Measurements from ENCODE around the gene SYT2.
A peak's percentile ranks its signal among the peaks of the same experiment; 100 is the strongest.

SYT2 gene

GRCh38 chr1:202578001-202578504 lies 132.2 kb downstream of the SYT2 start:
- no peak overlapping the region for H3K27ac ChIP-seq

DNA sequence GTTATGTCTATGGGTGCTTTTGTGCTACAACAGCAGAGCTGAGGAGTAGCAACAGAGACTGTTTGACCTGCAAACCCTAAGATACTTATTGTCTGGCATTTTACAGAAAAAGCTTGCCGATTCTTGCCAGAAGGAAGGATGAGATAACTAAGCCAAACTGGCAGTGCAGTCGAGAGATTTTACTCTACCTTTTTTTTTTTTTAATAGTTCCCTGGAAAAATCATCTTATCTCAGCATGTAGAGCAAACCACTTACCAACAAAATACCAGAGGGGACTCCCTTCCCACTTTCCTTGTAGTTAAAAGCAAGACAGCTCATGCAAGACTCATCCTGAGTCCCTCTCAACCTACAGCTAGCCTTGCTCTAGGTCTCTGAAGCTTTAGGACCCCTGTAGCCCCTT lies 132.9 kb downstream of the SYT2 start:
- TF ChIP-seq ZFX (IDR thresholded peaks at IDR 0.05; ENCODE audit: borderline replicate concordance) = no peak
- TF ChIP-seq CTCF (IDR thresholded peaks at IDR 0.05) = no peak
- no peak overlapping the region for H3K27ac ChIP-seq

More at GRCh38 chr1:202578001-202578504, 132.2 kb downstream of the SYT2 start:
- no peak for TF ChIP-seq ZFX (IDR thresholded peaks at IDR 0.05; ENCODE audit: borderline replicate concordance)
- TF ChIP-seq CTCF (IDR thresholded peaks at IDR 0.05) = no peak

GRCh38 chr1:202576816-202577215 lies 133.4 kb downstream of the SYT2 start:
- no peak overlapping the region for H3K27ac ChIP-seq
- TF ChIP-seq ZFX (IDR thresholded peaks at IDR 0.05; ENCODE audit: borderline replicate concordance) (no peak), CTCF (IDR thresholded peaks at IDR 0.05) (no peak)

DNA sequence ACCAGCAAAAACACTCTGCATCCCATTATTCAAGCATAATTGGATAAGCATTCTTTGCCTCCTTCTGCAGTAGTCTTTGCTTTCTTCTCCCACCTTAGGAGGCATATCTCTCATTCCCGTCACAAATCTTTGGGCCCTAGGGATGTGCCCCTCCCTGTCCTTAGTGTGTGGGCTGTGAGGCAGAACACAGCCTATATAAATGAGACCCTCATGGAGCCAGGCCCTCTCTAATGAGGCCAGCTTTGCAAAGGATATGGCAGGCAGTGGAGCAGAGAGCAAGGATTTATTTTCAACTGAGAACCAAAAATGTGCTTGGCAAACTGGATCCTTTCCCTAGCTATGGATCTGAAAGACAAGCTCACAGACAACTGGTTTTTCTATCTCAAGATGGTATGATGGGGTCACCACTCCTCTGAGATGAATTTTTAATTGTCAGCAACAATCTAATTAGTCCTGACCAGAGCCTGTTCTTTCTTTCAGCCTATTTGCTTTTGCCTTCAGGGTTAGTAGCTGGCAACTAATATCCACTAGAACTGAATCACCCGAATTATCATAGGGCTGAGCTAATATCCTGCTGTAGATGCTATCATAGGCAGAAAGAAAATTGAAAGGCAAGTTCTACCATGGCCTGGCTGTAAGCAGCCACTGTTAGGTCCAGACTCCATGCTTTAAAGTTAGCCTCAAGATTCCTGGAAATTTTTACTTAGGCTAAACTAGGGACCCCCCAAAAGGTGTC lies 134.2 kb downstream of the SYT2 start:
- TF ChIP-seq CTCF (IDR thresholded peaks at IDR 0.05) (no peak), ZFX (IDR thresholded peaks at IDR 0.05; ENCODE audit: borderline replicate concordance) (no peak)
- no peak overlapping the region for H3K27ac ChIP-seq

GRCh38 chr1:202572867-202573266 lies 137.4 kb downstream of the SYT2 start:
- no peak for TF ChIP-seq CTCF (IDR thresholded peaks at IDR 0.05)
- no peak for TF ChIP-seq ZFX (IDR thresholded peaks at IDR 0.05; ENCODE audit: borderline replicate concordance)
- no peak overlapping the region for H3K27ac ChIP-seq

DNA sequence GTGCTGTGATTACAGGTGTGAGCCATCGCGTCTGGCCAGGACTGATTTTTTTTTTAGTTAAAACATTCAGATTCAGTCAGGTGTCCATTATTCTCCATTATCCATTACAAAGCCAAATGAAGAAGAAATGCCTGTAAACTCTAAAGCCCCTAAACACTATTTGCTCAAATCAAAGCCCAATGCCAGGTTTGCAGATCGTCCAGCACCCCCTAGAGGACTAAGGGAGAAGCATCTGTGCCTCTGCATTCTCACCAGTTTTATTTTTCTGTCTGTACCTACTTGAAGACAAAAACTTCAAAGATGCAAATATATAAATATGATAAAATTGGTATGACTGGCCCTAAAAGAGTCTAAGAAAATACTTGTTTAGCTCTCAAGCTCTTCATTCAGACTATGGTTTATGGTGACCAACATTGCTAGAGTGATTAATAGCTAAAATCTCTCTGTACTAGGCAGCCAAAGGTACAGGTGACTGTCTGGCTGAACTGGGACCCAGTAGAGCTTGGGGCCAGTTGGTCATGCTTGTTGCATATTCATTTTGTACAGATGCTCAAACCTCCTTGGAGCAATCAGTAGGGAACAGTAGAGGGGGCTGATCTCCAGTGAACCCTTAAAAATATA lies 138.4 kb downstream of the SYT2 start:
- H3K27ac ChIP-seq = no peak overlapping the region
- TF ChIP-seq ZFX (IDR thresholded peaks at IDR 0.05; ENCODE audit: borderline replicate concordance) = no peak
- TF ChIP-seq CTCF (IDR thresholded peaks at IDR 0.05) = peak; percentile 99
